ACC112 (cell line): ENCODE results near the gene F8A1.
"Not testable (repeated sequence)": the region's sequence is repeated elsewhere in the genome, so short reads cannot be mapped to it uniquely, and the experiment has no call there.

Experiments
- H2AFZ ChIP-seq: fragments of 200-600 bp; sonication (generic); one replicate; pipeline ENCODE4 v1.6.0; 2017; ENCODE audit warnings: antibody characterized with exemption, low read length; ENCODE audit not compliant: unreplicated experiment
- H3K27ac ChIP-seq: fragments of 200-600 bp; sonication (generic); 2 replicates; pipeline ENCODE4 v1.5.1; 2014; ENCODE audit warnings: low read depth, mild to moderate bottlenecking, antibody characterized with exemption, low read length, moderate library complexity
- H3K27me3 ChIP-seq: fragments of 200-600 bp; sonication (generic); 2 replicates; pipeline ENCODE4 v1.6.1; 2014; ENCODE audit warnings: mild to moderate bottlenecking, antibody characterized with exemption, low read length, moderate library complexity, mixed read lengths; ENCODE audit not compliant: insufficient read depth
- H3K36me3 ChIP-seq: fragments of 200-600 bp; sonication (generic); 2 replicates; pipeline ENCODE4 v1.6.1; 2016; ENCODE audit warnings: mild to moderate bottlenecking, antibody characterized with exemption, low read length, moderate library complexity, mixed read lengths; ENCODE audit not compliant: insufficient read depth
- H3K4me1 ChIP-seq: fragments of 200-600 bp; sonication (generic); one replicate; pipeline ENCODE4 v1.6.1; 2016; ENCODE audit warnings: low read length, mixed read lengths; ENCODE audit not compliant: insufficient read depth, unreplicated experiment, control insufficient read depth
- H3K4me3 ChIP-seq: fragments of 200-600 bp; sonication (generic); 2 replicates; pipeline ENCODE4 v1.5.1; 2014; ENCODE audit warnings: mild to moderate bottlenecking, low read depth, low read length
- H3K79me2 ChIP-seq: fragments of 200-600 bp; sonication (generic); one replicate; pipeline ENCODE4 v1.6.0; 2016; ENCODE audit warnings: low read length; ENCODE audit not compliant: control insufficient read depth, unreplicated experiment, insufficient read depth

Gene F8A1

DNA sequence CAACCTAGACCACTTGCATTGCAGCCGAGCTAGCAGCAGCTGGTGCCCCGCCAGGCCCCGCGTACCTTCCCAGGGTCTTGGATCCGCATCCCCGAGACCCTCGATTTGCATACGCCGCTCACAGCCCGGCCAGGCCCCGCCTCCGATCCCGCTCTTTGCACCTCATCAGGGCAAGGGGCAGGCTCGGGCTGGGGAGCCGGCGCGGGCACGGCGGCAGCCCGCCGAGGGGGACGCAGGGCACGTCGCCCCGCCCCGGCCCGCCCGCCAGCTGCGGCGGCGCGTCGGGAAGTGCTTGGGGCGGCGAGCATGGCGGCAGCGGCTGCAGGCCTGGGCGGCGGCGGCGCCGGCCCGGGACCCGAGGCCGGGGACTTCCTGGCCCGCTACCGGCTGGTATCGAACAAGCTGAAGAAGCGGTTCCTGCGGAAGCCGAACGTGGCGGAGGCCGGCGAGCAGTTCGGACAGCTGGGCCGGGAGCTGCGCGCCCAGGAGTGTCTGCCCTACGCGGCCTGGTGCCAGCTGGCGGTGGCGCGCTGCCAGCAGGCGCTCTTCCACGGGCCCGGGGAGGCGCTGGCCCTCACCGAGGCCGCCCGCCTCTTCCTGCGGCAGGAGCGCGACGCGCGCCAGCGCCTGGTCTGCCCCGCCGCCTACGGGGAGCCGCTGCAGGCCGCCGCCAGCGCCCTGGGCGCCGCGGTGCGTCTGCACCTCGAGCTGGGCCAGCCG, at the start of gene F8A1:
Gene F8A1 (plus strand): TSS at position 287 of the 720 bp plus-strand sequence. CDS start 20 bp downstream, at position 307.
- not testable (repeated sequence) for H2AFZ ChIP-seq, H3K27ac ChIP-seq
- peak within 1 kb of the TSS; percentile 52; the same call in 1 of the 2 replicates for H3K4me3 ChIP-seq

GRCh38 chrX:154840856-154841255, 45.3 kb upstream of the F8A1 start:
- Histone ChIP-seq H3K27me3 (no peaks in the 10 kb centered on the region), H3K27ac (no peak overlapping the region)

More for the DNA sequence above, at the start of gene F8A1:
- H3K36me3 ChIP-seq, H3K27me3 ChIP-seq, H3K4me1 ChIP-seq, H3K79me2 ChIP-seq: not testable (repeated sequence)

DNA sequence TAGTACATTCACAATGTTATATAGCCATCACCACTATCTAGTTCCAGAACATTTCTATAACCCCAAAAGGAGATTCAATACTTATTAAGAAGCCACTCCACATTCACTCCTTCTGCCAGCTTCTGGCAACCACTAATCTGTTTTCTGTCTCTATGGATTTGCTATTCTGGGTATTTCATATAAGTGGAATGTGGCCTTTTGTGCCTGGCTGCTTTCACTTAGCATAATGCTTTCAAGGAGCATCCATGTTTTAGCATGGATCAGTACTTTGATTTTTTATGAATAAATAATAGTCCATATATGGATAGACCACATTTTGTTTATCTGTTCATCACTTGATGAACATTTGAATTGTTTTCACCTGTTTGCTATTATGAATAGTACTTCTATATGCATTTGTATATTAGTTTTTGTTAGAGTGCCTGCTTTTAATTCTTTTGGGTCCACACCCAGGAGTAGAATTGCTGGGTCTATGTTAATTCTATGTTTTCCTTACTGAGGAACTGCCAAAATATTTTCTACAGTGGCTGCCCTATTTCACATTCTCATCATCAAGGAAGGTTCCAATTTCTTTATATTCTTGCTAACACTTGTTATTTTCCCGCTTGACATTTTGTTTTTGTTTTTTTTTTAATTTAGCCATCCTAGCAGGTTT, 35.1 kb upstream of the F8A1 start:
- no peak overlapping the region for H3K4me3 ChIP-seq
- H3K27ac ChIP-seq, result no peak overlapping the region
- no peaks in the 10 kb centered on the region for H3K36me3 ChIP-seq
- H2AFZ ChIP-seq, result no peak overlapping the region
- no peaks in the 10 kb centered on the region for H3K27me3 ChIP-seq
- H3K4me1 ChIP-seq, result no peaks in the 10 kb centered on the region
- H3K79me2 ChIP-seq, result no peaks in the 10 kb centered on the region

More at GRCh38 chrX:154840856-154841255, 45.3 kb upstream of the F8A1 start:
- no peaks in the 10 kb centered on the region for H3K79me2 ChIP-seq
- no peak overlapping the region for H3K4me3 ChIP-seq
- H2AFZ ChIP-seq, result no peak overlapping the region
- no peaks in the 10 kb centered on the region for H3K36me3 ChIP-seq
- H3K4me1 ChIP-seq, result no peaks in the 10 kb centered on the region

- Histone ChIP-seq H2AFZ (no peak overlapping the region), H3K27me3 (no peaks in the 10 kb centered on the region), H3K4me3 (no peak overlapping the region), H3K79me2 (no peaks in the 10 kb centered on the region), H3K27ac (no peak overlapping the region), H3K36me3 (no peaks in the 10 kb centered on the region), H3K4me1 (no peaks in the 10 kb centered on the region)
Observed at GRCh38 chrX:154855256-154855655, 30.9 kb upstream of the F8A1 start.

DNA sequence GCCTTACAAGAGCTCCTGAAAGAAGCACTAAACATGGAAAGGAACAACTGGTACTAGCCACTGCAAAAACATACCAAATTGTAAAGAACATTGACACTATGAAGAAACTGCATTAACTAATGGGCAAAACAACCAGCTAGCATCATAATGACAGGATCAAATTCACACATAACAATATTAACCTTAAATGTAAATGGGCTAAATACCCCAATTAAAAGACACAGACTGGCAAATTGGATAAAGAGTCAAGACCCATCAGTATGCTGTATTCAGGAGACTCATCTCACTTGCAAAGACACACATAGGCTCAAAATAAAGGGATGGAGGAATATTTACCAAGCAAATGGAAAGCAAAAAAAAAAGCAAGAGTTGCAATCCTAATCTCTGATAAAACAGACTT, 17.6 kb upstream of the F8A1 start:
- not testable (repeated sequence) for H3K4me1 ChIP-seq, H3K27ac ChIP-seq, H2AFZ ChIP-seq, H3K4me3 ChIP-seq, H3K27me3 ChIP-seq, H3K36me3 ChIP-seq, H3K79me2 ChIP-seq

- Histone ChIP-seq H3K27ac (no peak overlapping the region), H3K4me3 (no peak overlapping the region), H3K36me3 (no peaks in the 10 kb centered on the region), H3K4me1 (no peaks in the 10 kb centered on the region), H2AFZ (no peak overlapping the region), H3K27me3 (no peaks in the 10 kb centered on the region), H3K79me2 (no peaks in the 10 kb centered on the region)
Observed at GRCh38 chrX:154873329-154873728, 12.8 kb upstream of the F8A1 start.

DNA sequence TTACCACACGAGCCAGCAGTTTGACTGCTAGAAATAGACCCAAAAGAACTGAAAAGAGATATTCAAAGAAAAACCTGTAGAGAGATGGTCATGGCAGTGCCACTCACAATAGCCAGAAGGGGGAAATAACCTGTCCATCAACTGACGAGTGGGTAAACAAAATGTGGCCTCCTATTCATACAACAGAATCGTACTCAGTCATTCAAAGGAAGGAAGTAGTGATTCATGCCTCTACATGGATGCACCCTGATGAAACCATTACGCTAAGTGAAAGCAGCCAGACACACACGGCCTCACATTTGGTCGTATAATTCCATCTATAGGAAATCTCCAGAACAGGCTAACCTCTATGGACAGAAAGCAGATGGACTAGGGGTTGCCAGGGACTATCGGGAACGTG, 2.1 kb upstream of the F8A1 start:
- not testable (repeated sequence) for H3K27ac ChIP-seq, H3K27me3 ChIP-seq, H2AFZ ChIP-seq, H3K4me3 ChIP-seq, H3K4me1 ChIP-seq, H3K36me3 ChIP-seq, H3K79me2 ChIP-seq

DNA sequence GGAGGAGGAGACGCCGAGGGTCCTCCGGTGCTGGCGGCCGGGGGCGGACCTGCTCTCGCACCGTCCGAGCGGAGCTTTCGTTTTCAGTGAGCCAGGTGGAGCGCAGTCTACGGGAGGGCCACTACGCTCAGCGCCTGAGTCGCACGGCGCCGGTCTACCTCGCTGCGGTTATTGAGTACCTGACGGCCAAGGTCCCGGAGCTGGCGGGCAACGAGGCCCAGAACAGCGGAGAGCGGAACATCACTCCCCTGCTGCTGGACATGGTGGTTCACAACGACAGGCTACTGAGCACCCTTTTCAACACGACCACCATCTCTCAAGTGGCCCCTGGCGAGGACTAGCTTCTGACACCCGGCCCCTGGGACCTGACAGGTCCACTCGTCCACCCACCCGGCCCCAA, 1.1 kb upstream of the F8A1 start:
- H3K36me3 ChIP-seq, H2AFZ ChIP-seq: not testable (repeated sequence)

GRCh38 chrX:154885549-154885948, 606 bp upstream of the F8A1 start:
- H3K79me2 ChIP-seq, H3K4me1 ChIP-seq, H3K4me3 ChIP-seq, H3K27ac ChIP-seq, H2AFZ ChIP-seq, H3K27me3 ChIP-seq, H3K36me3 ChIP-seq: not testable (repeated sequence)

More for the DNA sequence above, 1.1 kb upstream of the F8A1 start:
- H3K4me3 ChIP-seq, H3K4me1 ChIP-seq, H3K79me2 ChIP-seq, H3K27me3 ChIP-seq, H3K27ac ChIP-seq: not testable (repeated sequence)

- H3K36me3 ChIP-seq, H3K27ac ChIP-seq, H3K79me2 ChIP-seq, H2AFZ ChIP-seq, H3K4me3 ChIP-seq, H3K4me1 ChIP-seq, H3K27me3 ChIP-seq: not testable (repeated sequence)
Observed at GRCh38 chrX:154886789-154887221, 650 bp downstream of the F8A1 start.

- no peaks in the 10 kb centered on the region for H3K27me3 ChIP-seq
- no peak overlapping the region for H2AFZ ChIP-seq
- no peak overlapping the region for H3K27ac ChIP-seq
- no peak overlapping the region for H3K4me3 ChIP-seq
- H3K36me3 ChIP-seq, result no peaks in the 10 kb centered on the region
- H3K4me1 ChIP-seq, result no peaks in the 10 kb centered on the region
- H3K79me2 ChIP-seq, result no peaks in the 10 kb centered on the region
Observed at GRCh38 chrX:154890990-154891639, 5.0 kb downstream of the F8A1 start.
